ENCODE results near the gene DNAJC10. TPM values are rescaled to one million over a fixed set of nuclear protein-coding genes. Genes with fewer than 3 reads are reported as not detected.
"Not testable (repeated sequence)": the region's sequence is repeated elsewhere in the genome, so short reads cannot be mapped to it uniquely, and the experiment has no call there.

DNAJC10 gene
- total RNA-seq, 1 donor from 2014 or later, result 174 TPM

DNA sequence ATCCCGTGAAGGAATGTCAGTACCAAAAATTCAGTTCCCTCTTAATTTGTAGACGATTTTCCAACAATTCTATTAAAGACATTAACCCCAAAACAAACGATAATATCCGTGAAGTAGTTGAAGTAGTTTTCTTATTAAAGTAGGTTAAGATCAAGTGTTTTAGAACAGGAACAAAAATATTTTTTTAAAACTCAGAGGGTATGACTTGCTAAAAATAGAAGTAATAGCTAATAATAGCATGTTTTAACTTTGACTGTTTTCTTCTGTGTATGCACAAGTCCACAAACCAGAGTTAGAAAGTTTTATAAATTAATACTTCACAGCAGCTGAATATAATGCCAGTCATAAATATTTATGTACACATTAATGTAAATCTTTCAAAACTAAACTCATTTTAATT, 2.4 kb downstream of the DNAJC10 start:
- Mint-ChIP-seq H3K4me1 (peaks cover 7% of the 10 kb centered on the region), H3K4me3 (no peak overlapping the region)

DNA sequence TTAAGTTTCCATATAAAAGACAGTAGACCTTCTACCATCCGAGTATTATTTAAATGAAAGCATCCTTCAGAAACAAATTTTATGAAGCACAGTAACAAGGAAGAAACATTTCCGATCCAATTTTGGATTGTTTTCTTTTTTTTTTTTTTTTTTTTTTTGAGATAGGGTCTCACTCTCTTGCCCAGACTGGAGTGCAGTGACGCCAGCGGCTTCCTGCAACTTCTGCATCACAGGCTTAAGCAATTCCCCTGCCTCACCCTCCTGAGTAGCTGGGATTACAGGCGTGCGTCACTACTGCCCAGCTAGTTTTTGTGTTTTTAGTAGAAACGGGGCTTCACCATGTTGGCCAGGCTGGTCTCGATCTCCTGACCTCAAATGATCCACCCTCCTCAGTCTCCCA, 3.1 kb downstream of the DNAJC10 start:
- H3K27ac ChIP-seq; H3K9ac ChIP-seq; H3K4me2 ChIP-seq; H3K27me3 Mint-ChIP-seq (ENCODE audit: insufficient read depth, low read depth); H3K4me3 ChIP-seq; H3K9me3 ChIP-seq (ENCODE audit: low read depth); H2AFZ ChIP-seq (replicated peaks); H3K4me1 Mint-ChIP-seq; H3K9me3 Mint-ChIP-seq; H3K36me3 Mint-ChIP-seq; H3K27ac Mint-ChIP-seq; H3K4me3 Mint-ChIP-seq; DNase-seq (ENCODE audit: low spot score); H3K27me3 ChIP-seq; H4K20me1 ChIP-seq (ENCODE audit: low read depth): not testable (repeated sequence)
- peaks cover 25% of the 10 kb centered on the region for H3F3A ChIP-seq (ENCODE audit: low read depth)
- H3K4me1 ChIP-seq, result peaks cover 18% of the 10 kb centered on the region
- peaks cover 25% of the 10 kb centered on the region for H3K79me2 ChIP-seq (ENCODE audit: low read depth)
- H3K36me3 ChIP-seq, result peaks cover 36% of the 10 kb centered on the region

More for the DNA sequence above, 2.4 kb downstream of the DNAJC10 start:
- peaks cover 29% of the 10 kb centered on the region for H3K36me3 ChIP-seq
- peaks cover 25% of the 10 kb centered on the region for H3K79me2 ChIP-seq (ENCODE audit: low read depth)
- no peaks in the 10 kb centered on the region for H3K9me3 ChIP-seq (ENCODE audit: low read depth)
- no peak for DNase-seq (ENCODE audit: low spot score)
- H3K9ac ChIP-seq, result no peak overlapping the region
- peaks cover 18% of the 10 kb centered on the region for H3K4me1 ChIP-seq
- peaks cover 3% of the 10 kb centered on the region for H3K36me3 Mint-ChIP-seq
- H2AFZ ChIP-seq (replicated peaks), result no peak overlapping the region
- no peak overlapping the region for H3K27ac Mint-ChIP-seq
- H3F3A ChIP-seq (ENCODE audit: low read depth), result peaks cover 23% of the 10 kb centered on the region
- no peaks in the 10 kb centered on the region for H3K27me3 ChIP-seq
- TF ChIP-seq EZH2phosphoT487 (IDR thresholded peaks at IDR 0.05), result no peak
- TF ChIP-seq, protein P1, sequence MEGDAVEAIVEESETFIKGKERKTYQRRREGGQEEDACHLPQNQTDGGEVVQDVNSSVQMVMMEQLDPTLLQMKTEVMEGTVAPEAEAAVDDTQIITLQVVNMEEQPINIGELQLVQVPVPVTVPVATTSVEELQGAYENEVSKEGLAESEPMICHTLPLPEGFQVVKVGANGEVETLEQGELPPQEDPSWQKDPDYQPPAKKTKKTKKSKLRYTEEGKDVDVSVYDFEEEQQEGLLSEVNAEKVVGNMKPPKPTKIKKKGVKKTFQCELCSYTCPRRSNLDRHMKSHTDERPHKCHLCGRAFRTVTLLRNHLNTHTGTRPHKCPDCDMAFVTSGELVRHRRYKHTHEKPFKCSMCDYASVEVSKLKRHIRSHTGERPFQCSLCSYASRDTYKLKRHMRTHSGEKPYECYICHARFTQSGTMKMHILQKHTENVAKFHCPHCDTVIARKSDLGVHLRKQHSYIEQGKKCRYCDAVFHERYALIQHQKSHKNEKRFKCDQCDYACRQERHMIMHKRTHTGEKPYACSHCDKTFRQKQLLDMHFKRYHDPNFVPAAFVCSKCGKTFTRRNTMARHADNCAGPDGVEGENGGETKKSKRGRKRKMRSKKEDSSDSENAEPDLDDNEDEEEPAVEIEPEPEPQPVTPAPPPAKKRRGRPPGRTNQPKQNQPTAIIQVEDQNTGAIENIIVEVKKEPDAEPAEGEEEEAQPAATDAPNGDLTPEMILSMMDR (IDR thresholded peaks at IDR 0.05), result no peak
- TF ChIP-seq EZH2 (IDR thresholded peaks at IDR 0.05), result no peak
- H3K4me3 ChIP-seq, result no peak overlapping the region
- H3K9me3 Mint-ChIP-seq, result no peaks in the 10 kb centered on the region
- H3K27ac ChIP-seq, result no peak overlapping the region
- no peak overlapping the region for H3K4me2 ChIP-seq
- H3K27me3 Mint-ChIP-seq (ENCODE audit: insufficient read depth, low read depth), result peaks cover 3% of the 10 kb centered on the region
- no peaks in the 10 kb centered on the region for H4K20me1 ChIP-seq (ENCODE audit: low read depth)

DNA sequence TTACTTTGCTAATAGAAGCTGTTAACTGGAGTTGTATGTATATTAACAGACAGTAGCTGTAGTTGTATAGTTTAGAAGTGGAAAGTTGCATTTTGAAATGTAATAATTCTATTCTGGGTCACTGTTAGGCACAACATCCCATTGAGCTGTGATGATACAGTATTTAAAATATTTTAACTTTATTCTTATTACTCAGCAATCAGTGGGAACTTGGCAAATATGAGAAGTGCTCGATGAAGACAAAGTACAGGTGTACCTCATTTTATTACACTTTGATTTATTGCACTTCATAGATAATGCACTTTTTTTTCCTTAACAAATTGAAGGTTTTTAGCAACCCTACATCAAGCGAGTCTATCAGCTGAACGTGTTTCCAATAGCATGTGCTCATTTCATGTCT, 8.6 kb downstream of the DNAJC10 start:
- H3K27ac ChIP-seq, result no peak overlapping the region
- no peaks in the 10 kb centered on the region for H3K27me3 Mint-ChIP-seq (ENCODE audit: insufficient read depth, low read depth)
- no peak overlapping the region for H3K4me2 ChIP-seq
- TF ChIP-seq, protein P1 (IDR thresholded peaks at IDR 0.05), result no peak
- TF ChIP-seq EZH2phosphoT487 (IDR thresholded peaks at IDR 0.05) (no peak), EZH2 (IDR thresholded peaks at IDR 0.05) (no peak)
- H3K9me3 ChIP-seq (ENCODE audit: low read depth), result no peaks in the 10 kb centered on the region
- H3K27me3 ChIP-seq, result no peaks in the 10 kb centered on the region
- no peaks in the 10 kb centered on the region for H3K9me3 Mint-ChIP-seq
- no peaks in the 10 kb centered on the region for H4K20me1 ChIP-seq (ENCODE audit: low read depth)
- H3K4me1 ChIP-seq, result no peaks in the 10 kb centered on the region
- DNase-seq (ENCODE audit: low spot score), result no peak
- H3F3A ChIP-seq (ENCODE audit: low read depth), result peaks cover 4% of the 10 kb centered on the region
- H3K4me3 ChIP-seq, result no peak overlapping the region
- H3K36me3 ChIP-seq, result peaks cover 48% of the 10 kb centered on the region
- H3K79me2 ChIP-seq (ENCODE audit: low read depth), result no peaks in the 10 kb centered on the region
- peaks cover 17% of the 10 kb centered on the region for H3K36me3 Mint-ChIP-seq
- H3K9ac ChIP-seq, result no peak overlapping the region
- no peak overlapping the region for H3K27ac Mint-ChIP-seq
- H3K4me1 Mint-ChIP-seq, result peaks cover 2% of the 10 kb centered on the region
- no peak overlapping the region for H3K4me3 Mint-ChIP-seq
- no peak overlapping the region for H2AFZ ChIP-seq (replicated peaks)

DNA sequence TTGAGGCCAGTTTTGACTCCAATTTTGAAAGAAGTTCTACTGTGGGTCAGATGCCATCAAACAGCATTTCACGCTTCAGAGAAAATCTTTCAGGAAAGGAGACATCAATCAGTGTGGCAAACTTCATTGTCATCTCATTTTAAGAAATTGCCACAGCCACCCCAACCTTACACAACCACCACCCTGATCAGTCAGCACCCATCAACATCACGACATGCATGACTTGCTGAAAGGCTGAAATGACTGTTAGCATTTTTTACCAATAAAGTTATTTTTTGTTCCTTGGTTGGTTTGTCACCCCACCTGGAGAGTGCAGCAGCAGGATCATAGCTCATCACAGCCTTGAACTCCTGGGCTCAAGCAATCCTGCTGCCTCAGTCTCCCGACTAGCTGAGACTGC, 10.4 kb downstream of the DNAJC10 start:
- peaks cover 2% of the 10 kb centered on the region for H3K4me1 Mint-ChIP-seq
- no peak for DNase-seq (ENCODE audit: low spot score)
- Histone ChIP-seq H3K4me2 (no peak overlapping the region), H4K20me1 (ENCODE audit: low read depth) (no peaks in the 10 kb centered on the region), H3K79me2 (ENCODE audit: low read depth) (no peaks in the 10 kb centered on the region), H3K27me3 (no peaks in the 10 kb centered on the region), H3K4me1 (no peaks in the 10 kb centered on the region), H2AFZ (replicated peaks) (no peak overlapping the region), H3F3A (ENCODE audit: low read depth) (peaks cover 4% of the 10 kb centered on the region), H3K27ac (no peak overlapping the region), H3K9ac (no peak overlapping the region), H3K36me3 (peaks cover 31% of the 10 kb centered on the region), H3K4me3 (no peak overlapping the region), H3K9me3 (ENCODE audit: low read depth) (no peaks in the 10 kb centered on the region)
- no peak overlapping the region for H3K27ac Mint-ChIP-seq
- TF ChIP-seq EZH2phosphoT487 (IDR thresholded peaks at IDR 0.05) (no peak), EZH2 (IDR thresholded peaks at IDR 0.05) (no peak)
- TF ChIP-seq, protein P1 (IDR thresholded peaks at IDR 0.05), result no peak
- no peak overlapping the region for H3K4me3 Mint-ChIP-seq
- peaks cover 28% of the 10 kb centered on the region for H3K36me3 Mint-ChIP-seq
- no peaks in the 10 kb centered on the region for H3K9me3 Mint-ChIP-seq
- H3K27me3 Mint-ChIP-seq (ENCODE audit: insufficient read depth, low read depth), result no peaks in the 10 kb centered on the region

All from neural progenitor cell (in vitro differentiated cells).